Measurements from ENCODE around the gene GRPR.

Gene GRPR

DNA sequence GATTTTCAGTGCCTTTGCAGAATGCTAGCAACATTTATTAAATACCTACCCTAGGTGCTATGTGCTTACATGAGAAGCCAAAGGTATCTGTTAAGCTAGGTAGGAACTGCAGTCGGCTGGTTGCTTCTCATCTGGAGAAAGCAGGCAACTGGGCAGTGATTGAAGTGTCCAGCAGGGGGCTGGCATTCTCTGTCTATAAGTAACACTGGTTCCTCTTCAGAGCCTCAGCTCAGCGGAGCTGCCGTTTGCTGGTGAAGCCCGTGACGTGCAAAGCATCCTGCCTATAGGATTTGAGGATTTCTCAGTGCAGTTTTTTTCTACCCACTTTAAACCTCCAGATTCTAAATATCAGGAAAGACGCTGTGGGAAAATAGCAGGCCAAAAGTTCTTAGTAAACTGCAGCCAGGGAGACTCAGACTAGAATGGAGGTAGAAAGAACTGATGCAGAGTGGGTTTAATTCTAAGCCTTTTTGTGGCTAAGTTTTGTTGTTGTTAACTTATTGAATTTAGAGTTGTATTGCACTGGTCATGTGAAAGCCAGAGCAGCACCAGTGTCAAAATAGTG lies at the start of gene GRPR:
Gene GRPR, plus strand, starts transcription at position 344 of the 565 bp plus-strand sequence. CDS start 389 bp downstream, outside the sequence.
- DNase-seq = peak; percentile 19

DNA sequence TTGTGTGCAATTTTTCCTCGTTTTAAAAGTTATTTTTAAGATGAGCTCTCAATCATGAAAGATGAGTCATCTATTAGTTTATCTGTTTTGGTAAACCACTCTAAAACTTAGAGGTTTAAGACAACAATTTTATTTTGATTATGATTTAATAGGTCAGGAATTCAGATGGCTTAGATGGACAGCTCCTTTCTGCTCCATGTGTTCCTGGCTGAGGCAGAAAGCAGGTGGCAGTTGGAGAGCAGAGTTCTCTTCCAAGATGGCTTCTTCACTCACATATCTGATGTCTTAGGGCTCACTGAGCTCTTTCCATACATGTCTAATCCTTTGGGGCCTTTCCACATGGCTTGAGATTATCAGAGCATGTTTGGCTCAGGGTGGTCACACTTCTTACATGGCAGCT lies 48.3 kb upstream of the GRPR start:
- no peak for DNase-seq

DNA sequence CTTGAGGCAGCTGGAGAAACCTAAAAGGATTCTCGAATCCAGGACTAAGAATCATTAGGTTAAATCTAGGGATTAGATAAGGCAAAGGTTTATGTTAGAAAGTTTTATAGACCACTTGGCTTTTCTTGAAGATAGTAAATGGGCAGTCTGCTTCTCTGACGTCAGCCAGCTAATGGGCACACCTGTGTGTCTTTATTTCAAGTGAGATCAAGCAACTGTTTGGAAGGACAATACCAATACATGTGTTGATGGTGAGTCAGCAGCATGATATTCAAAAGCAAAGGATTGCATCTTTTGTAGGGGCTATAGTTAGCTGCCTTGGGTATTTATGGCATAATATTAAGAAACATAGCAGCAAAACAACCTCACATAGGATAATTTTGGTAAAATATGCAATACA lies 46.5 kb upstream of the GRPR start:
- DNase-seq = no peak

DNA sequence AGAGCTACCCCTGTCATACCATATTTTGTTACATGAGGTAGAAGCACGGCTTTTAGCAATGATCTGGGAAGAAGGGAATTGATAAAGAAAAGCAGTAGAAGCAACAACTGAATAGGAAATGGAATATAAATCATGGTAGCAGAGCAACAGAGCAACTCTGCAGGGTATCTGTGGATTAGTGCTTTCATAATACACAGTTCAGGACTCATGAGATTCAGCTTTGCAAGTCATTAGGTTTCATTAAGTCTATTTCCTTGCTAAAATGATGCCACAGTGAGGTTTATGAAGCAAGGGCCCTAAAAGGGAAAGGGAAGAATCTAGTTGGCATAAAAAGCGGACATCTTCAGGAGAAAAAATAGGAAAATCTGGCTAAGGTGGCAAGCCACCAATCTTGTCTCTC lies 45.6 kb upstream of the GRPR start:
- DNase-seq = no peak

DNA sequence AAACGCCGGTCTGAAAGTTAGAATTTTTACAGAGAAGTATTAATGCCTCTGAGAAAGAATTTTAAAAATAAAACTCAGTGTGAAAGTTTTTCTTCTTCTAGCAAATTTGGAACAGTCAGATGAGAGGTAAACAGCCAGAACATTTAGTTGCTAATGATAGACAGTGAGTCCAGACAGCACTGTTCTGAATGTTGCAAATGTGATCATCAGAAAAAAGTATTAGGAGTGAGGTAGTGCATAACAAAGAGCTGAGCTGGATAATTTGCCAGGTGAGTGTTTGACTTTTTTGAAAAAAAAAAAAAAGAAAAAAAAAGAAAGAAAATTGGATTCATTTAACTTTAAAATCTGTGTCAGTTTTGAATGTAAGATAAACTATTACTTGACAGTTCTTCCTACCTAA lies 42.0 kb upstream of the GRPR start:
- no peak for DNase-seq

DNA sequence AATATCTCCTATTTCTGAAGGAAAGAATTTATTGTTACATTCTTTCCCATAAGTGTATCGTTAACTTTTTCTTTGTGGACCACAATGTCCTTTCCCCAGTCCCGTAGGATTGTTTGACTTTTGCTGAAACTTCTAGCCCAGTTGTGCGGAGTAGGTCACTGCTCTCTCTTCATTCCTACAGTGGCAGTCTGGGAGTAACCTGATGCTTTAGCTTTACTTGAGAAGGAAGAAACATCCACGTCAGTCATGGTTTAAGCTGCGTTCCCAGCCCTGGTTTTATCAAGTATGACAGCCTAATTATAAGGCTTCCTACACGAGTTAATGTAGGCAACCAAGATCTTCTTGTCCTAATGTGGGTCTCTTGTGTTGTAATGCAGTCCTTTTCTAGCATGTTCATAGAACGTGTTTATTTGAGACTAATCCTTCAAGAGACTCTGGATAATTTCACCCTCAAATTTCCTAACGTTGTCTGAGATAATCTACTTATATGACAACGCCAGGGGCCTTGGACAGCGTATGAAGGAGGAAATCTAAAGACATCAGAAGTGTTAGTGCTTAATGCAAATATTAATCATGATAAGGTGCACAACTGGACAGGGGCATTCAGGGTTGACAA lies 40.8 kb upstream of the GRPR start:
- DNase-seq = no peak

DNA sequence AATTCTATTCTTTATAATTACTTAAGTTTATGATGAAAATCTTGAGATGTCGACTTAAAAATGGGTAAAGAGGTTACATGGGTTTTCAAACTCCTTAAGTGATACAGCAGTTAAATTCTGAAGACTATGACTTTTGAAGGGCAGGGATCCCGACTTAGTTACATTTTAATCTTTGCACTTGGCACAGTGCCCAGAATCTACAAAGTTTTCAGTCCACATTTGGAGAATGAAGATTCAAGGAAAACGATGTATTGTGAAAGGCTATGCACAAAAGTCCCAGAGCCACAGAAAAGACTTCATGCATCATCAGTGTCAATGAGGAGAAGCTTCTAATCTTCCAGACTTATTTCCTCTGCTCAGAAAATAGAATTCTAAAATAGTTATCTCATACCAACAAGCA lies 36.3 kb upstream of the GRPR start:
- DNase-seq = no peak

DNA sequence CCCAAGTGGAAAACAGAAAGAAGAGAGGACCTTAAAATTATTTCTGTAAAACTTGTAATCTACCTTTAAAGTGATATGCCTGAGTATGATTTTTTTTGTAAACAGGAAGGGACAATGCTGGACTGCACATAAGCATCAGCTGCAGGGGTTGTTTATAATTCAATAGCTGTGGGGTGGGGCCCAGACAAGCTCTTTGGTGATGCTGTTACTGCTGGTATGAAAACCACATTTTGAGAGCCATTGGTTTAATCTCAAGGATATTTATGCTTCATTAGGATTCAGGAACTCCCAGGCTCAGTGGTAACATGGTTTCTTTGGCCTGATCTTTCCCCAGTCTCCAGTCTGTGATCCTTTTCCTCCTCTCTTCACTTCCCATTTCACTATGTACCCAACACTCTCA lies 34.3 kb upstream of the GRPR start:
- DNase-seq = no peak

DNA sequence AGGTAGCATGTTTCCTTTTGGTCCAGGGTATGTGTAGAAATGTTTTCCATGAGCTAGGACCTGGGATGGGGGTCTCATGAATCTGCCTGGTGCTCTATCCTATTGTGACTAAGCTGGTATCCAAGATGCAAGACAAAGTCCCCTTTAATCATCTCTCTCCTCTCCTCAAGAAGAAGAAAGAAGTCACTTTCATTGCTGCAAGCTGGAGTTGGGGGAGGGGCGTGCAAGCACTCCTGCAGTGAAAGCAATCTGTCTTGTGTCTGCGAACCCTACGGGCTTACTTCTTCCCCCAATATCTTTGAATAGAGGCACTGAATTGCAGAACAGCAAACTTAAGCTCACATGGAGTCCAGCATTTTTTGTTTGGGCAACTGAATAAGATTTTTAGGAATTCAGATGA lies 27.2 kb upstream of the GRPR start:
- DNase-seq = no peak

DNA sequence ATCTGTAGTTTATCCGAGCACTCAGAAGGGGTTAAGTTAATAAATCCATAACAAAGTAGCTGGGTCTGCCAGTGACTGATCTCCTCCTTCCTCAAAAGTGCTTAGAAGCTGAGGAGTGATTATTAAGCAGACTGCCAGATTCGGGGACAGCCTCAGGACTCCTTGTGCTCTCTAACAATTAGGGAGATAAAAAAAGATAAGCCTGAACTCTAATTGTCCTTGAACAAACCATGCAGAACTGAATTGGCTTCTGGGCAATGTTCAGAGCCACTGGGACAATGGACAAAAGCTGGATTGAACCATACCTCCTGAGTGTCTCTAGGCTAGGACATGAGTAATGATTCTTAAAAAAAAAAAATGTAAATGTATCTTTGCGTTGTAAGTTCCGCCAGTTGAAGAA lies 22.7 kb upstream of the GRPR start:
- DNase-seq = no peak

DNA sequence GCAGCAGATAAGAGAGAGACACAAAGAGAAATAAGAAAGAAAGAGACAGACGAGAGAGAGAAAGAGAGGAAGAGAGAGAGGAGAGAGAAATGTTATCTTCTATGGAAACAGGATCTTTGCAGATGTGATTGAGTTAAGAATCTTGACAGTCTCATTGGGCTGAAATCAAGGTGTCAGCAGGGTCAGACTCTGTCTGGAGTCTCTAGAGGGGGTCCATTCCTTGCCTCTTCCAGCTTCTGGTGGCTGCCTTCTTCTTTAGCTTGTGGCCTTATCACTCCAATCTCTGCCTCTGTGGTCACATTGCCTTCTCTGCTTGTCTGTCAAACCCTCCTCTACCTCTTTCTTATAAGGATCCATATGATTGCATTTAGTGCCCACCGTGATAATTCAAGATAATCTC lies 21.8 kb upstream of the GRPR start:
- DNase-seq = no peak

DNA sequence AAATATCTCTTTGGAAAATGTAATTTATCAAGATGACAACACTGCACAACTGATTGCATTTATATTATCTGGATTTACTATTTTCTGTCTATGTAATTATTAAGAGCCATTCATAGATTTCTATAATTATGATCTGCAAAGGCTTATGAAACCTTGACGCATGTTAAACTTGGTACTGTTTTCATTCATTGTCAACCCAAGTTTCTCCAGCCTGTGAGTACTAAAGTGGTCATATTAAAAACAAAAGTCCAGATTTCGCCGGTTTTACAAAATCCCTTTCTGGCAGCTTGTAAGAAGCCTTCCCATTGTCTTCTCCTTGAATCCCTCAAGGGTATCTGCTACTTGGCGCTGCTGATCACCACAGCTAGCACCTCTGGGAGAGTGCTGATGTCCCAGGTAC lies 19.7 kb upstream of the GRPR start:
- DNase-seq = no peak

DNA sequence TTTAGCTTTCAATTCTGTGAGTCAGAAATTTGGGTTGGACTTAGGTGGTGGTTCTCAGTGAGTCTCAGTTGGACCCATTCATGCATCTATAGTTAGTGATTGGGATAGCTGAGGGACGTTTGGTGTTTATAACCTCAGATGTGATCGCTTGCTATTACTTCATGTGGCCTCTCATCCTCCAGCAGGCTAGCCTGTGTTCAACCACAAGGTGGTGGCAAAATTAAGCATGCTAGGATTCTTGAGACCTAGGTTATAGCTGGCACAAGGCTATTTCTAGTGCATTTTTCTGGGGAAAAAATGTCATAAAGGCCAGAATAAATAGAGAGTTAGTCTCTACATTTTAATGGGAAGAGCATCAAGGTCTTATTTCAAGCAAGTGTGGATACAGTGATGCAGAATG lies 10.9 kb upstream of the GRPR start:
- no peak for DNase-seq

DNA sequence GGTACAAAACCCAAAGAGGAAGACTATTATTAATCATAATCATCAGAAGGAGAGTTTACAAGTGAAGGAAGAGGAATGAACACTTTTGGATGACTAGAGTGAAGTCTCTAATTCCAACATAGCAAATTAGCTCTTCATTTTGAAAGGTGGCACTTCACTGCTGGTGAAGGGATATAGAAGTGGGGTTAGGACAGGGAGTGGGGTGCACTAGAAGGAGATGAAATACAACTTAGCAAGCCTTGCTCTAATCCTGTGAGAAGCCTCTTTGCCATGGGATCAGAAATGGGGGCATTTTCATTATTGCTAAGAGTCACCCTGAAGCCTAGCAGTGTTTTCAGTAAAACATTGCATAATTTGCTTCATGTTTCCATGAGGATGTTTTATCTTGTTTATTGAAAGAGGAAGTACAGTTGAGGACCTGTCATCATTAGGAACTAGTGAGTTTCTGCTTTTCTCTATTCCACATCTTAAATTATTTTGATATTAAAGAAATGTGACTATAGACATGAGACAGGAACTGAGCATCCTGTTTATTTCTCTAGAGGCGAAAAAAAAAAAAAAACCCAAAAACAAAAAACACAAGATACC lies 9.3 kb upstream of the GRPR start:
- no peak for DNase-seq

DNA sequence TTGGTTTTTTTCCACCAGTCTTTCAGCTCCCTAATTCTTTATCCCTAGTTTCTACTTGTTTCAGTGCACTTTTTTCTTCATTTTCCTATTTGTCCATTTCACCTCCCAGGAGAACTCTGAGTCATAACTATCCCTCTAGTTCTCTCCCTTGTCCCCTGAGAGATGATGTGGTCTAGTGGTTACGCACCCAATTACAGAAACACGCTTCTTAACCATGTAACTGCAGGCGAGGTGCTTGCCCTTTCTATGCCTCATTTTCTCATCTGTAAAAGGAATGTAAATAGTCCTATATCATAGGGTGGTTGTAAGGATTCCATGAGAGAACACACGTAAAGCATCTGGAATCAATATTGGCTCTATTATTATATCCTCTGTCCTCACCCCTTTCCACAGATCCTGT lies 8.8 kb upstream of the GRPR start:
- no peak for DNase-seq

DNA sequence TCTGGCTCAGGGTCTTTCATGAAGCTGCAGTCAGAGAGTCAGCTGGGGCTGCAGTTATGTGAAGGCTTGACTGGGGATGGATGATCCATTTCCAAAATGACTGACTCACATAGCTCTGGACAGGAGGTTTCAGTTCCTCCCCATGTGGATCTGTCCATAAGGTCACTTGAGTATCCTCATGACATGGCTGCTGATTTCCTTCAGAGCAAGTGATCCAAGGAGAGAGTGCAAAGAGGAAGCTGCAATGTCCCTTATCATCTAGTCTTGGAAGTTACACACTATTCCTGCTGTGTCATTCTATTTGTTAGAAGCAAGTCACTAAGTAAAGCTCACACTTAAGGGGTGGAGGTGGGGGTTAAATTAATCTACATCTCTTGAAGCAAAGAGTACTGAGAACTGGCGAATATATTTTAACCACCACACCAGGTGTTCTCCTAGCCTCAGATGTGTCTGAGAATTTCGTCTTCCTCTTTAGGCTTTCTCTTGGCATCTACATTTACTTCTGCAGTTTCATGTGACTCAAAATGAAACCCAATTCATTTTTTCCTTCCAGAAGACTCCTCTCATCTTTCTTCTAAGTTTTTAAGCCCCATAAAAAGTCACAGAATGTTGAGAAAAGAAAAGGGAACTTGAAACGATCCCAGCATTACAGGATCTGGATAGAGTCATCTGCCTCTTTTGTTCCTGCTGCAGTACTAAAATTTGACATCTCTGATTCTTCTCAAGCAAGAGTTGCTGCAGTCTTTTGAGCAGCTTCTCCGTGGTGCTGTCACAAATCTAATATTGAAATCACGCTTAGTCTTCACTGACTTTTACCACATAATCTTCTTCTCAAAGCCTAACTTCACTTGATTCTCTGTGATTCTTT lies 3.8 kb upstream of the GRPR start:
- DNase-seq = no peak

DNA sequence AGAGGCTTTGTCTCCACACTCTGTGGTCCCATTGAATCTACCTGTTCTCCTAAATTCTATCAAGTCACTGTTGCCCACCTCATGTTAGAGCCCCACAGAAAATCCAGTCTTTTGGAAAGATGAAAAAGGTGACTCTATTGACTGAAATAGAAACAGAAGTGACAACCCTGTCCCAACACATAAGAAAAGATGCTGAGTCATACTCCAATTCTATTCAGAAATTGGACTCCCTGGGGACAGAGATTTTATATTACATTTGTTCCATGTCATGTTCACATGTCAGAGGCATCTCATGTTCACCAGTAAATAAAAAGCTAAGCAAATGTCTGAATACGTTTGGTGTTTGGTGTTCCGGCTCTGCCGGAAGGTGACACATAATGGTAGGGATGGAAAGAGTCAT lies 2.9 kb upstream of the GRPR start:
- DNase-seq = no peak

DNA sequence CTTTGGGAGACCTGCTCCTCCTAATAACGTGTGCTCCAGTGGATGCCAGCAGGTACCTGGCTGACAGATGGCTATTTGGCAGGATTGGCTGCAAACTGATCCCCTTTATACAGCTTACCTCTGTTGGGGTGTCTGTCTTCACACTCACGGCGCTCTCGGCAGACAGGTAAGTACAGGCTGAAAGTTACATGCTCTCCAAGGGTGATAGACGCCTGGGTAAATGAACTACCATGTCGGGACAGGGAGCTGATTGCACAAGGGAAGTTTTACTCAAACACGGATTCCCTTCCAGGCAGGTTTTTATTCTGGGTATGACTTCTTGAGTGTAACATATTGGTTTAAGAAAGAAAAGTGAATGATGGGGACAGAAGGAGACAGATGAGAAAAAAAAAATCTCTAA lies 836 bp downstream of the GRPR start:
- no peak for DNase-seq

DNA sequence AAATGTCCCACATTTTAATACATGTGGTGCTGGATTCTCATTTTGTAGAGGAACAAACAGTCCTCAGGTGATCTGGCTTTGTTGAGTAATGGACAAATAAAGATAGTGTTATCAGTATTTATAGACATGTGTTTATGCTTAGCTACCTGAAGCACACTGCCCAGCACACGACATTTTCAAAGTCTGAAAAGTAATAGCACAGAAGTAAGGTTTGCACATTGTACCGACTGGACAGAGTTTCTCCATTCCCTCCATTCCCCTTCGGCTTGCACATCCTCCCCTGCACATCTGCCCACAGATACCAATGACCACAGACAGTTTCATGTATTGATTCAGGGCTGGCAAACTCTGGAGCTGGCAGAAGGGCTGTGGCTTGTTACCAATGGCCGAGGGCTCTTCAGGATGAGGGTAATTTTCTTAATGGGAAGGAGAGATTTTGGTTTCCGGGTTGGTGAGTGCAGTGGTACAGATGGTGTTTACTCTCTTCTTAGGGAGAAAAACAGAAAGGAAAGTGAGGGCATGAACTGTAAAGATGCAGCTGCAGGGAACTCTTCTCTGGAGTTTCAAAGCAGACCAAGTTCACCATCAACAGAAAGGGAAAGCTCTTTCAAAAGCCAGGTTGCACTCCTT lies 2.3 kb downstream of the GRPR start:
- no peak for DNase-seq

DNA sequence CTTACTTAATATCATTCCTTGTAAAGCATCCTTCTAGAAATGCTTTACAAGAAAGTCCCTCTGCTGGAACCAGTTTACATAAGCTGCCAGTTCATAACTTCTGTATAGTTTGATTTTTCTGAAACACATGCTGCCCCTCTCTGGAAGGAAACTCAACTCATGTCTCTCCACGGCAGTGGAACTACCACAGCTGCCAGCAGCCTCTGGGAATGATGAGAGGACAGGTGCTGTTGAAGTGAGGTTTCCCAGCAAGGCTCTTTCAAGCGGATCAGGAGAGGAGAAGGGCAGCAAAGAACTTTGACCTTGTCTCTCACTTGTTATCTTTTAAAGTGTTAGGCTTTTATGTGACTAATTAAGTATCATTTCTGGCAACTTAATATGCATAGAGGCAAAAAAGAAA lies 7.3 kb downstream of the GRPR start:
- DNase-seq = no peak

DNA sequence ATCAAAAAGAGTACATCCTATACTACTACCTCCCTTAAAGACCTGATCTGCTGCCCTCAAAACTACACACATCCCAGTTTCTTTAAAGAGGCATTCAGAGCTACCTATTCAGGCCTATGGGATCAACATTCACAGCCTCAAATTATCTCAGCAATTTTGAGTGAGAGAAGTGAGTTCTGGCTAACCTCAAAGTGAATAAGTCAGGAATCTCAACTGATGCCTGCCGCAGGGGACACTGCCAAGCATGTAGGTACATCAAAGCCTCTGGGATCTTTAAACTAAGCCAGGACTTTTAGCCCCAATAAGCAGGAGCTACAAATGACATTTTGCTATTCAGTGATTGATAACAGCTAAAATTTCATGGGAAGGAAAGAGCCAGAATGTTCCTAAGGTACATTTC lies 11.6 kb downstream of the GRPR start:
- no peak for DNase-seq

DNA sequence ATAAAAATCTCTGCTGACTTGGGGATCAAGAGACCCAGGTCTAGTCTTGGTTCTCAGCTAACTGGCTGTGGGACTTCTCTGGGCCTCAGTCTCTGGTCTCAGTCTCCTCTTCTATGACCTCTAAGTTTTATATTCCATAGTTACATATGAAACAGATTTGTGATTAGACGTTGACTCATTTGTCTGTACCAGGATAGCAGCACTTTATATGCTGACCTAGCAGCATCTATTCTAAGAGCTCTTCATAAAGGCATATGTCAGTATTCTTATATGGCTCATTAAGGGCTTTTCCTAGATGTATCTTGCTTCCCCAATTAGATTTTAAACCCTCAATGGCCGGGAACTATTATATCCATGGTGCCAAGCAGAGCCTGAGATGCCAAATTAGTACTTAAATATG lies 12.7 kb downstream of the GRPR start:
- no peak for DNase-seq

DNA sequence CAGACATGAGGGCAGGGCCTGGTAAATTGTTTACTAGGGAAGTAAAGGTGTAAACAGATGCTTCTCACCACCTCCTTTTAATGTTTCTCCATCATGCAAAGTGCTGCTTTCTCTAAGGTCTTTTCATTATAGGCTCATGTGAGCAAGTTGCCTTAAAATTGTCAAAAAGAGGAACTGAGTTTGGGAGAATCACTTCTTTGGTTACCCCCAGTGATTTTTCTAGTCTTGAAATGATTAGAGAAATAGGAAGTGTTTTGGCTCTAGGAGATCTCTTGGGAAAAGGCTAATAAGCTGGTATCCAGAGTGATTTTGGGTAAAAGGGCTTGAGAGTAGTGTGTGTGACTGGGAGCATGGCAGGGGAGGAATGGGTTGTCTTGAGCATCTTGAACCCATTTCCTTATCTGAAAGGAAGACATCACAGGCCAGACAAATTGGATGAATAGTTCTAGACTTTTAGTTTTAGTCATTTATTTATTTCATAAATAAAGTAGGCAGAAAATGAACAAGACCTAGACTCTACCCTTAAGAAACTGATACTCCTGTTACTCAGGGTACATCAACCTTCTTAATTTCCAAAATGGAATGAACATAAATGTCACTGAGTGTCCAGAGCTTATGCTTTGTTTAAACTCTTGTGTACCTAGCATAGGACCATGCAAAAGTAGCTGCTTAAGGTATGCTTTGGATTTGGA lies 14.2 kb downstream of the GRPR start:
- DNase-seq = no peak

All from activated CD4-positive, alpha-beta T cell treated with anti-CD3 and anti-CD28 coated beads for 1 hour (primary cell).